MM.1S (cell line): ENCODE results near the gene GNAI2.

Source experiments
- EZH2 ChIP-seq: fragments of 300-600 bp; sonication (generic); optimal IDR thresholded peaks from 2 replicates; pipeline ENCODE3; 2017; ENCODE audit warnings: low read depth, mild to moderate bottlenecking, antibody characterized with exemption, low read length, mixed read lengths
- EZH2phosphoT487 ChIP-seq: fragments of 300-600 bp; sonication (generic); IDR thresholded peaks from 2 replicates; pipeline ENCODE4 v1.6.1; 2018; ENCODE audit warnings: antibody characterized with exemption, low read length
- TF ChIP-seq, protein P1 (sequence below): fragments of 300-600 bp; sonication (generic); IDR thresholded peaks from 2 replicates; pipeline ENCODE4 v1.5.1; 2016; ENCODE audit warnings: antibody characterized with exemption, low read length, mixed read lengths

DNA sequence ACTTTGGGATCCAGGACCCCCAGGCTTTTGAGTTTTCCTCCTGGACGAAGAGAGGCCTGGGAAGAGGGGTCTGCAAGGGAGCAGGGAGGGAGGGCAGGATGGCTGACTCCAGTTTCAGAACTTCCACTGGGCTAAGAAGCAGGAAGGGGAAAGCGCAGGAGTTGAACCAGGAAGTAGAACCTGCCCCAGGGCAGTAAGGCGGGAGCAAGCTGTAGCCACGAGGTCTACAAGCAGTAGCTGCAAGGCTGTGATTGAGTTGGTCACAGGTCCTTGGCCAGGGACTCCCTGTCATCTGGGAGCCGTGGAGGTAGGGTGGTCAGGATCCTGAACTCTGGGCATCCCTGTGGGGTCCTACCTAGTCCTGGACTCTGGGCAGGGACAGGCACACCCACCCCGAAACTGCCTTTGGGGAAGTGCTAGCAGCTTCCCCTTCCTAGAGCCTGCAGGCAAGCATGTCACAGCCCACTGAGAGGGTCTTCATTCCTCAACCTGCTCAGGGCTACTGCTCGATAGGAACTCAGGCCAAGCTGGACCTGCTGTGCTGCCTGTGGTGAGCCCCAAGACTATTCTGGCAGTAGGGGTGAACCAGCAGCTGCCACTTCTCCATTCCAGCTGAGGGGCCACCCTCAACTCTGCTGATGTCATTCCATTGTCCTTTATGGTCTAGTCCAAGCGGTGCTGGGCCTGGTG lies 5.8 kb upstream of the GNAI2 start:
- TF ChIP-seq EZH2, result no peak
- TF ChIP-seq, protein P1, sequence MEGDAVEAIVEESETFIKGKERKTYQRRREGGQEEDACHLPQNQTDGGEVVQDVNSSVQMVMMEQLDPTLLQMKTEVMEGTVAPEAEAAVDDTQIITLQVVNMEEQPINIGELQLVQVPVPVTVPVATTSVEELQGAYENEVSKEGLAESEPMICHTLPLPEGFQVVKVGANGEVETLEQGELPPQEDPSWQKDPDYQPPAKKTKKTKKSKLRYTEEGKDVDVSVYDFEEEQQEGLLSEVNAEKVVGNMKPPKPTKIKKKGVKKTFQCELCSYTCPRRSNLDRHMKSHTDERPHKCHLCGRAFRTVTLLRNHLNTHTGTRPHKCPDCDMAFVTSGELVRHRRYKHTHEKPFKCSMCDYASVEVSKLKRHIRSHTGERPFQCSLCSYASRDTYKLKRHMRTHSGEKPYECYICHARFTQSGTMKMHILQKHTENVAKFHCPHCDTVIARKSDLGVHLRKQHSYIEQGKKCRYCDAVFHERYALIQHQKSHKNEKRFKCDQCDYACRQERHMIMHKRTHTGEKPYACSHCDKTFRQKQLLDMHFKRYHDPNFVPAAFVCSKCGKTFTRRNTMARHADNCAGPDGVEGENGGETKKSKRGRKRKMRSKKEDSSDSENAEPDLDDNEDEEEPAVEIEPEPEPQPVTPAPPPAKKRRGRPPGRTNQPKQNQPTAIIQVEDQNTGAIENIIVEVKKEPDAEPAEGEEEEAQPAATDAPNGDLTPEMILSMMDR, result no peak
- no peak for TF ChIP-seq EZH2phosphoT487
